Tibial nerve (tissue), 4 donors: ENCODE measurements around the gene NT5C3B. TPM values are rescaled to one million over a fixed set of nuclear protein-coding genes. Genes with fewer than 3 reads are reported as not detected.

Experiments used
- DNase-seq, 2 donors: peaks; one replicate each; pipeline ENCODE4 v3.0.0-alpha.2; 2019; ENCODE audit warnings: low spot score in 2 of 2
- H3K27ac ChIP-seq, 4 donors: fragments of 200-600 bp; sonication (generic) in 3 of 4; one replicate each; pipeline ENCODE4 v1.5.1; 2017 to 2019; ENCODE audit warnings: mild to moderate bottlenecking in 1 of 4
- H3K27me3 ChIP-seq, 2 donors: fragments of 200-600 bp; sonication (generic) in 1 of 2; one replicate each; pipeline versions ENCODE4 v1.5.1 to v1.6.0; 2017 to 2019
- H3K36me3 ChIP-seq, 3 donors: fragments of 200-600 bp; sonication (generic); one replicate each; pipeline ENCODE4 v1.5.1; 2018 to 2019
- H3K4me1 ChIP-seq, 4 donors: fragments of 200-600 bp; sonication (generic) in 3 of 4; one replicate each; pipeline ENCODE4 v1.5.1; 2017 to 2019
- H3K4me3 ChIP-seq, 4 donors: fragments of 200-600 bp; sonication (generic) in 3 of 4; one replicate each; pipeline ENCODE4 v1.5.1; 2017 to 2019; ENCODE audit warnings: mild to moderate bottlenecking in 1 of 4, moderate library complexity in 1 of 4
- H3K9me3 ChIP-seq, 4 donors: fragments of 200-600 bp; sonication (generic) in 3 of 4; one replicate each; pipeline ENCODE4 v1.5.1; 2017 to 2019
- CTCF ChIP-seq, 5 experiments: fragments of 200-600 bp in 3 of 5; fragments of 450-650 bp in 2 of 5; sonication (generic) in 3 of 5; IDR thresholded peaks; one replicate each; pipeline ENCODE4 v1.5.1; 2016 to 2019; ENCODE audit warnings: antibody characterized with exemption in 5 of 5, mild to moderate bottlenecking in 3 of 5, moderate library complexity in 2 of 5
- EP300 ChIP-seq, 2 donors: sonication (generic); formaldehyde crosslinking; IDR thresholded peaks; one replicate each; pipeline ENCODE4 v1.6.1; 2017; ENCODE audit warnings: antibody characterized with exemption in 2 of 2, mild to moderate bottlenecking in 1 of 2
- POLR2A ChIP-seq, 2 donors: fragments of 450-650 bp; IDR thresholded peaks; one replicate each; pipeline ENCODE4 v1.6.1; 2017; ENCODE audit warnings: antibody characterized with exemption in 2 of 2, mild to moderate bottlenecking in 2 of 2, moderate library complexity in 2 of 2
- WGBS, 2 donors: methylation state at CpG; one replicate each; pipeline ENCODE4 v1.1.5; 2018; 5-methylcytosine and 5-hydroxymethylcytosine counted together
- total RNA-seq, 4 donors: library from RNA; depleted of rRNA; stranded (reverse); fragments of >200 nt; gene quantifications; one replicate each; pipeline ENCODE4 v1.1.0, GENCODE V29; 2016

Gene NT5C3B
- total RNA-seq, 4 donors from 2014 or later: 31.0 to 77.1 (median 33.0) TPM

- TF ChIP-seq CTCF (IDR thresholded peaks at IDR 0.05) (no peak), POLR2A (IDR thresholded peaks at IDR 0.05) (no peak), EP300 (IDR thresholded peaks at IDR 0.05) (no peak)
- peak overlapping the region; percentile 63 to 87 (median 76) for H3K4me3 ChIP-seq
- H3K9me3 ChIP-seq: no peaks in the 10 kb centered on the region
- WGBS, 2 donors: 1% methylated on average over 15 to 17 of the region's 22 CpGs
- H3K27me3 ChIP-seq: no peaks in the 10 kb centered on the region
- H3K4me1 ChIP-seq: peaks cover 0 to 53% (median 27%) of the 10 kb centered on the region in 4 donors
- peak overlapping the region; percentile 65 to 93 (median 84) for H3K27ac ChIP-seq
- no peaks in the 10 kb centered on the region for H3K36me3 ChIP-seq
- no peak for DNase-seq
These were observed 50.2 kb downstream of the NT5C3B start for GRCh38 chr17:41785859-41786226.

- 17 to 26% methylated on average over 10 to 13 of the region's 13 CpGs for WGBS, 2 donors
- Histone ChIP-seq H3K9me3 (no peaks in the 10 kb centered on the region), H3K4me1 (peaks cover 0 to 53% (median 27%) of the 10 kb centered on the region in 4 donors), H3K27ac (peak overlapping the region; percentile 65 to 93 (median 84)), H3K4me3 (peak overlapping the region; percentile 63 to 87 (median 76)), H3K36me3 (no peaks in the 10 kb centered on the region), H3K27me3 (no peaks in the 10 kb centered on the region)
- no peak for DNase-seq
- TF ChIP-seq POLR2A (IDR thresholded peaks at IDR 0.05) (no peak), EP300 (IDR thresholded peaks at IDR 0.05) (peak in 1 of 2 donors; percentile 35), CTCF (IDR thresholded peaks at IDR 0.05) (no peak)
These were observed 50.8 kb downstream of the NT5C3B start for GRCh38 chr17:41785091-41785858.

- no peak for DNase-seq
- TF ChIP-seq CTCF (IDR thresholded peaks at IDR 0.05) (no peak), EP300 (IDR thresholded peaks at IDR 0.05) (no peak), POLR2A (IDR thresholded peaks at IDR 0.05) (no peak)
- H3K27ac ChIP-seq: peak overlapping the region in 3 of 4 donors; percentile 82 to 93 (median 87)
- peaks cover 0 to 57% (median 27%) of the 10 kb centered on the region in 4 donors for H3K4me1 ChIP-seq
- H3K36me3 ChIP-seq: no peaks in the 10 kb centered on the region
- 54 to 57% methylated on average over 6 of the region's 6 CpGs for WGBS, 2 donors
- H3K27me3 ChIP-seq: no peaks in the 10 kb centered on the region
- no peaks in the 10 kb centered on the region for H3K9me3 ChIP-seq
- peak overlapping the region in 1 of 4 donors; percentile 87 for H3K4me3 ChIP-seq
These were observed 51.8 kb downstream of the NT5C3B start for GRCh38 chr17:41784207-41784744.

GRCh38 chr17:41782142-41782541 lies 53.9 kb downstream of the NT5C3B start:
- TF ChIP-seq EP300 (IDR thresholded peaks at IDR 0.05) (peak in 1 of 2 donors; percentile 15), CTCF (IDR thresholded peaks at IDR 0.05) (no peak), POLR2A (IDR thresholded peaks at IDR 0.05) (no peak)
- H3K27ac ChIP-seq: peak overlapping the region in 1 of 4 donors; percentile 65
- 54 to 58% methylated on average over 4 of the region's 4 CpGs for WGBS, 2 donors
- DNase-seq: no peak
- H3K27me3 ChIP-seq: no peaks in the 10 kb centered on the region
- no peak overlapping the region for H3K4me3 ChIP-seq
- H3K9me3 ChIP-seq: no peaks in the 10 kb centered on the region
- no peaks in the 10 kb centered on the region for H3K36me3 ChIP-seq
- peaks cover 0 to 73% (median 39%) of the 10 kb centered on the region in 4 donors for H3K4me1 ChIP-seq
